Panc1 (cell line): ENCODE results near the gene SMG6.

Experiments
- CTCF ChIP-seq: fragments of 450-650 bp; IDR thresholded peaks from 2 replicates; pipeline ENCODE4 v1.5.1; 2017; ENCODE audit warnings: mild to moderate bottlenecking
- POLR2AphosphoS5 ChIP-seq: IDR thresholded peaks from 2 replicates; pipeline ENCODE4 v1.6.1; 2012; ENCODE audit warnings: mild to moderate bottlenecking, low read depth, low read length, moderate library complexity
- SIN3A ChIP-seq: IDR thresholded peaks from 2 replicates; pipeline ENCODE4 v1.6.1; 2012; ENCODE audit warnings: low read depth, mild to moderate bottlenecking, low read length, moderate library complexity, borderline replicate concordance; ENCODE audit not compliant: insufficient read depth
- TCF7L2 ChIP-seq: IDR thresholded peaks from 2 replicates; pipeline ENCODE4 v1.6.1; 2011; ENCODE audit warnings: mild to moderate bottlenecking, low read depth, low read length, inconsistent platforms
- TF ChIP-seq, protein P1 (sequence below), 2 experiments: IDR thresholded peaks; 2 replicates each; pipeline ENCODE4 v1.6.1; 2011 to 2012; ENCODE audit warnings: low read depth in 2 of 2, control low read depth in 1 of 2, low read length in 1 of 2, mild to moderate bottlenecking in 1 of 2, moderate library complexity in 1 of 2; ENCODE audit not compliant: insufficient read depth in 1 of 2

- TF ChIP-seq POLR2AphosphoS5 (no peak), CTCF (no peak), SIN3A (no peak), TCF7L2 (no peak)
- TF ChIP-seq, protein P1, sequence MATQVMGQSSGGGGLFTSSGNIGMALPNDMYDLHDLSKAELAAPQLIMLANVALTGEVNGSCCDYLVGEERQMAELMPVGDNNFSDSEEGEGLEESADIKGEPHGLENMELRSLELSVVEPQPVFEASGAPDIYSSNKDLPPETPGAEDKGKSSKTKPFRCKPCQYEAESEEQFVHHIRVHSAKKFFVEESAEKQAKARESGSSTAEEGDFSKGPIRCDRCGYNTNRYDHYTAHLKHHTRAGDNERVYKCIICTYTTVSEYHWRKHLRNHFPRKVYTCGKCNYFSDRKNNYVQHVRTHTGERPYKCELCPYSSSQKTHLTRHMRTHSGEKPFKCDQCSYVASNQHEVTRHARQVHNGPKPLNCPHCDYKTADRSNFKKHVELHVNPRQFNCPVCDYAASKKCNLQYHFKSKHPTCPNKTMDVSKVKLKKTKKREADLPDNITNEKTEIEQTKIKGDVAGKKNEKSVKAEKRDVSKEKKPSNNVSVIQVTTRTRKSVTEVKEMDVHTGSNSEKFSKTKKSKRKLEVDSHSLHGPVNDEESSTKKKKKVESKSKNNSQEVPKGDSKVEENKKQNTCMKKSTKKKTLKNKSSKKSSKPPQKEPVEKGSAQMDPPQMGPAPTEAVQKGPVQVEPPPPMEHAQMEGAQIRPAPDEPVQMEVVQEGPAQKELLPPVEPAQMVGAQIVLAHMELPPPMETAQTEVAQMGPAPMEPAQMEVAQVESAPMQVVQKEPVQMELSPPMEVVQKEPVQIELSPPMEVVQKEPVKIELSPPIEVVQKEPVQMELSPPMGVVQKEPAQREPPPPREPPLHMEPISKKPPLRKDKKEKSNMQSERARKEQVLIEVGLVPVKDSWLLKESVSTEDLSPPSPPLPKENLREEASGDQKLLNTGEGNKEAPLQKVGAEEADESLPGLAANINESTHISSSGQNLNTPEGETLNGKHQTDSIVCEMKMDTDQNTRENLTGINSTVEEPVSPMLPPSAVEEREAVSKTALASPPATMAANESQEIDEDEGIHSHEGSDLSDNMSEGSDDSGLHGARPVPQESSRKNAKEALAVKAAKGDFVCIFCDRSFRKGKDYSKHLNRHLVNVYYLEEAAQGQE (IDR thresholded peaks at IDR 0.05; ENCODE audit: insufficient read depth in 1 of 2, low read depth in 2 of 2, low read length in 1 of 2) = no peak
These were observed 29.2 kb downstream of the SMG6 start for GRCh38 chr17:2274414-2274813.
